ENCODE results near the gene PCSK1. TPM values are rescaled to one million over a fixed set of nuclear protein-coding genes. Genes with fewer than 3 reads are reported as not detected.

Gene PCSK1
- polyA plus RNA-seq, 1 donor (not counting 4 experiments of a cell fraction or from before 2014, with no cell fraction given) = 0.03 TPM

DNA sequence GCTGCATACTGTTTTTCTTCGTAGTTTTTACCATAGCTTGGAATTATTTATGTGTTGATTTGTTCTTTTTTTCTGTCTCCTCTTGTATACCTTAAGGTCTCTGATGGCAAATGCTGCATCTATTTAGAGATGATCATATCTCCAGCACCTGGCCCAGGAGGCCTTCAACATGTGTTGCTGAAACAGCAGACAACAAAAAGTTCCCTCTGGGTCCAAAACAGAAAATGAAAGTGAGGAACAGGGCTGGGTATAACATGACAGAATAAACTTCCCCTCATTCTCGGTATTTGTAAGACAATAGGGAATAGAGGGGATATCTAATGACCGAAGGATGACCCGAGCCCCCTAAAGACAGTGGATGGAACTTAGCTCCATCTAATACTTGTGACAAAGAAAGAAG lies 22.7 kb upstream of the PCSK1 start:
- Histone ChIP-seq H3K9ac (ENCODE audit: control insufficient read depth, extremely low read depth, insufficient read depth, low read length) (no peak overlapping the region), H3K27me3 (ENCODE audit: control insufficient read depth, extremely low read depth, insufficient read depth, low read length) (no peaks in the 10 kb centered on the region), H2AFZ (ENCODE audit: control insufficient read depth, low read length) (no peak overlapping the region), H3K79me2 (ENCODE audit: control insufficient read depth, insufficient read depth, low read length) (no peaks in the 10 kb centered on the region), H3K36me3 (ENCODE audit: control insufficient read depth in 2 of 2, extremely low read depth in 1 of 2, insufficient read depth in 2 of 2, low read length in 2 of 2) (no peaks in the 10 kb centered on the region), H3K27ac (ENCODE audit: control insufficient read depth, insufficient read depth, low read length) (no peak overlapping the region), H3K9me3 (ENCODE audit: control insufficient read depth, low read depth, low read length) (no peaks in the 10 kb centered on the region), H3K4me3 (ENCODE audit: control insufficient read depth in 2 of 3, extremely low read depth in 1 of 3, insufficient read depth in 2 of 3, low read depth in 1 of 3, low read length in 3 of 3) (no peak overlapping the region), H3K9me1 (ENCODE audit: control insufficient read depth, extremely low read depth, insufficient read depth, low read length) (no peaks in the 10 kb centered on the region), H4K20me1 (ENCODE audit: control insufficient read depth, extremely low read depth, insufficient read depth, low read length) (no peaks in the 10 kb centered on the region), H3K4me1 (ENCODE audit: control insufficient read depth, extremely low read depth, insufficient read depth, low read length) (no peaks in the 10 kb centered on the region), H3K4me2 (ENCODE audit: control insufficient read depth, extremely low read depth, insufficient read depth, low read depth, low read length) (no peak overlapping the region)
- FAIRE-seq (no peak), DNase-seq (ENCODE audit: low read depth, low spot score) (no peak)
- TF ChIP-seq, protein P1, sequence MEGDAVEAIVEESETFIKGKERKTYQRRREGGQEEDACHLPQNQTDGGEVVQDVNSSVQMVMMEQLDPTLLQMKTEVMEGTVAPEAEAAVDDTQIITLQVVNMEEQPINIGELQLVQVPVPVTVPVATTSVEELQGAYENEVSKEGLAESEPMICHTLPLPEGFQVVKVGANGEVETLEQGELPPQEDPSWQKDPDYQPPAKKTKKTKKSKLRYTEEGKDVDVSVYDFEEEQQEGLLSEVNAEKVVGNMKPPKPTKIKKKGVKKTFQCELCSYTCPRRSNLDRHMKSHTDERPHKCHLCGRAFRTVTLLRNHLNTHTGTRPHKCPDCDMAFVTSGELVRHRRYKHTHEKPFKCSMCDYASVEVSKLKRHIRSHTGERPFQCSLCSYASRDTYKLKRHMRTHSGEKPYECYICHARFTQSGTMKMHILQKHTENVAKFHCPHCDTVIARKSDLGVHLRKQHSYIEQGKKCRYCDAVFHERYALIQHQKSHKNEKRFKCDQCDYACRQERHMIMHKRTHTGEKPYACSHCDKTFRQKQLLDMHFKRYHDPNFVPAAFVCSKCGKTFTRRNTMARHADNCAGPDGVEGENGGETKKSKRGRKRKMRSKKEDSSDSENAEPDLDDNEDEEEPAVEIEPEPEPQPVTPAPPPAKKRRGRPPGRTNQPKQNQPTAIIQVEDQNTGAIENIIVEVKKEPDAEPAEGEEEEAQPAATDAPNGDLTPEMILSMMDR (optimal IDR thresholded peaks at IDR 0.05 in 1 of 3, IDR thresholded peaks at IDR 0.05 in 1 of 3, conservative IDR thresholded peaks at IDR 0.05 in 1 of 3; ENCODE audit: extremely low read depth in 1 of 3, insufficient read depth in 2 of 3, low read length in 3 of 3) = no peak
- TF ChIP-seq EZH2 (IDR thresholded peaks at IDR 0.05; ENCODE audit: low read length) = no peak
- dilution Hi-C loops (cut with MboI; ENCODE audit: extremely low pct_ligation_motif_present, low sequenced_read_pairs) = no loop called here

DNA sequence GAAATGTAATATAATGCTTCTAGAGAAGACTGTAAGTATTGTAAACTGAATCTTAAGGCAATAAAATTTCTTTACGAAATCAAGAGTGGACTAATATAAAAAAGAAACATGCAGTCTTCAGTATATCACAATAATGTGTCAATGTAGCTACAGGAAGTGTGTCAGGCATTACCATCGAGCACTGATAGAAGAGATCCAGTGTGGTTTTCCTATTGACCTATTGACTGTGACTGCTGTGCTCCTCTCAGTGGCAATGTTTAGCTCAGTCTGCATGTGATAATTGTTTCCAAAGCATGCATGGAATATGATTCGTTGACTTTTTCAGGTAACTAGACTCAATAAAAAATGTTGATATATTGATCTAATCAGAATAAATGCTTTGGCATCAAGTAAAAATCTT lies 20.3 kb upstream of the PCSK1 start:
- H3K9me3 ChIP-seq (ENCODE audit: control insufficient read depth, low read depth, low read length) = no peaks in the 10 kb centered on the region
- no peak overlapping the region for H3K4me3 ChIP-seq (ENCODE audit: control insufficient read depth in 2 of 3, extremely low read depth in 1 of 3, insufficient read depth in 2 of 3, low read depth in 1 of 3, low read length in 3 of 3)
- H2AFZ ChIP-seq (ENCODE audit: control insufficient read depth, low read length) = no peak overlapping the region
- H3K27me3 ChIP-seq (ENCODE audit: control insufficient read depth, extremely low read depth, insufficient read depth, low read length) = no peaks in the 10 kb centered on the region
- H3K9me1 ChIP-seq (ENCODE audit: control insufficient read depth, extremely low read depth, insufficient read depth, low read length) = no peaks in the 10 kb centered on the region
- H3K4me1 ChIP-seq (ENCODE audit: control insufficient read depth, extremely low read depth, insufficient read depth, low read length) = no peaks in the 10 kb centered on the region
- DNase-seq (ENCODE audit: low read depth, low spot score) = no peak
- no peak for TF ChIP-seq EZH2 (IDR thresholded peaks at IDR 0.05; ENCODE audit: low read length)
- TF ChIP-seq, protein P1 (optimal IDR thresholded peaks at IDR 0.05 in 1 of 3, IDR thresholded peaks at IDR 0.05 in 1 of 3, conservative IDR thresholded peaks at IDR 0.05 in 1 of 3; ENCODE audit: extremely low read depth in 1 of 3, insufficient read depth in 2 of 3, low read length in 3 of 3) = no peak
- no peak overlapping the region for H3K27ac ChIP-seq (ENCODE audit: control insufficient read depth, insufficient read depth, low read length)
- H3K79me2 ChIP-seq (ENCODE audit: control insufficient read depth, insufficient read depth, low read length) = no peaks in the 10 kb centered on the region
- no peak overlapping the region for H3K9ac ChIP-seq (ENCODE audit: control insufficient read depth, extremely low read depth, insufficient read depth, low read length)
- H4K20me1 ChIP-seq (ENCODE audit: control insufficient read depth, extremely low read depth, insufficient read depth, low read length) = no peaks in the 10 kb centered on the region
- FAIRE-seq = no peak
- dilution Hi-C loops (cut with MboI; ENCODE audit: extremely low pct_ligation_motif_present, low sequenced_read_pairs) = no loop called here
- no peaks in the 10 kb centered on the region for H3K36me3 ChIP-seq (ENCODE audit: control insufficient read depth in 2 of 2, extremely low read depth in 1 of 2, insufficient read depth in 2 of 2, low read length in 2 of 2)
- no peak overlapping the region for H3K4me2 ChIP-seq (ENCODE audit: control insufficient read depth, extremely low read depth, insufficient read depth, low read depth, low read length)
